GM21360 (cell line): ENCODE data around the gene GNA12.

Source experiments
- ATAC-seq: cut with Tn5 transposase; IDR thresholded peaks from one replicate; pipeline ENCODE4 v1.9.1; 2021; ENCODE audit warnings: mild to moderate bottlenecking, moderate library complexity; ENCODE audit not compliant: unreplicated experiment

Gene GNA12

DNA sequence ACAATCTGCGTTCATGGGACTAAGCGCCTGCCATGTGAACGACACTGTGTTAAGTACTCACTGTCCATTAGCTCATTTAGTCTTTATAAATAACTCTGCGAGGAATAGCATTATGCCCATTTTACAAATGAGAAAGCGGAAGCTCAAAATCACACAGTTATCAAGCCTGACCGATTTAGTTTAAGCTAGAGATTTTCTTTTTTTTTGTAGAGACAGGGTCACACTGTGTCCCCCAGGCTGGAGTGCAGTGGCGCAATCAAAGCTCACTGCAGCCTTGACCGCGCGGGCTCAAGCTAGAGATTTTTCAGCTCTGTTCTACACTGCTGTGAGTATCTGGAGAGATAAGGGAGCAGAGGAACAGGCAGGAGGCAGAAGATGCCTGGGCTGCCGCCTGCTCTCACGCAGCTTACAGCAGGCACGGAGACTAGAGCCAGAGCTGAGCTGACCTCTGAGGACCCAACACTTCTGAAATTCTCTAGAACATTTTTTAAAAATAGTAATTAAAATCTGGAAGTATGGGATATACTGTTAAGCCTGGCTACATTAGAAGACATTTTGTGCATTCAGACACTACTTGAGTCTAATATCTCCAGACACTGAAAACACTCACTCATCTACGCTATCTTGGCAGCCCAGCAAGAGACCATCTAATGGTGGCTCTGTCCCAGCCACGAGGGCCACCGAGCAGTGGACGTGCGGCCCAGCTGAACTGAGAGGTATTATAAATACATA lies 38.7 kb downstream of the GNA12 start:
- no peak for ATAC-seq

DNA sequence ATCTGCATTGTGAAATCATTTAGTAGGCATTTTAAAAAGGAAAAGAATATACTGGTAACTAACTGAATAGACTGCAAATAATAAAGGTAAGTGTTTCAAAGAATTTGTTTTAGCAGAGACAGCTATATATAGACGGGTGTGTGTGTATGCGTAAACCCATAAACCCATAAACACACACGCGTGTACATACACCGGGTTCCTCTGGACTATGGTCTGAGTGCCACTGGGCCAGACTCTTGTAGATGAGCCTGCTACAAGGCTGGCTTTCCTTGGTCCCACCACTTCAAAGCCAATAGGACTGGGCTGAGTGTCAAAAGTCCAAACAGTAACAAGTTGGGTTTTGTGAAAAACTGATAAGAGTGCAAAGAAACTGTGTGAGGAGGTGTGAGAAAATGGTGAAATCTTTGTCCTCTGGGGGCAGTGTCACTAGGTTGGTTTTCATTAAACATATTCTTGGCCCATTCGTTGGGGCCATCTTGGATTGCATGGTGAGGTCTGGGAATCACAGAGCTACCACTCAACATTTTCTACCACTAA lies 39.8 kb downstream of the GNA12 start:
- ATAC-seq, result no peak

DNA sequence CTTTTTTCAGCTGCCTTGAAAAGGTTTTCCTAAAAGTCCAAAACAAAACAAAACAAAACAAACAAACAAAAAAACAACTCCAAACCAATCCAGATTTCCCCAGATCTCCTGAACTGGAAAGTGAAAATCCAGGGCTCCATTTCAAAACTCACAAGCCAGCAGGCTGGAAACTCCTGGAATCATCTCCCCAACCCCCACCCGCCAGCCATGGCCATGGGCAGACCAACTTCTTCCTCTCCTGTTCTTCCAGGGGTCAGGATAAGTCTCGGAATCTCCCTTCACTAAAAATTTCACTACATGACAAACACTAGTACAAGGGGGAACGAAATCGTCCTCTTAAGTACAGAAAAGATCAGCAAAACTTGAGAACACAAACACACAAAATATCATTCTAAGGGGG lies 40.4 kb downstream of the GNA12 start:
- no peak for ATAC-seq

DNA sequence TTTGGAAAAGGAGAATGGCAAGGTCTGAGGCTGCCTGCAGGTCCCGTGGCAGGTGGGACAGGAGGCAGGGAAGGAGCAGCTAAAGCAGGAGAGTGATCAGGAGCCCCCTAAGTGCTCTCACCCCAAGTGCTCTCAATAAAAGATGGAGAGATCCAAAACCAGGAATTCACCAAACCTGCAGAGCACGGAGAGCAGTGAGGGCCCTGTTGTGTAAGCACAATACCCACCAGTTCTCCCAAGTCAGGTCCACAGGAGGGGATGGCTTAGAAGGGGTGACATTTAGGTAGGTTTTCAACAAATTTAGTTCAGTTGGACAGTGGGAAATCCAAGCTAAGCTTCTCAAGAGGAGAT lies 40.8 kb downstream of the GNA12 start:
- ATAC-seq, result no peak

DNA sequence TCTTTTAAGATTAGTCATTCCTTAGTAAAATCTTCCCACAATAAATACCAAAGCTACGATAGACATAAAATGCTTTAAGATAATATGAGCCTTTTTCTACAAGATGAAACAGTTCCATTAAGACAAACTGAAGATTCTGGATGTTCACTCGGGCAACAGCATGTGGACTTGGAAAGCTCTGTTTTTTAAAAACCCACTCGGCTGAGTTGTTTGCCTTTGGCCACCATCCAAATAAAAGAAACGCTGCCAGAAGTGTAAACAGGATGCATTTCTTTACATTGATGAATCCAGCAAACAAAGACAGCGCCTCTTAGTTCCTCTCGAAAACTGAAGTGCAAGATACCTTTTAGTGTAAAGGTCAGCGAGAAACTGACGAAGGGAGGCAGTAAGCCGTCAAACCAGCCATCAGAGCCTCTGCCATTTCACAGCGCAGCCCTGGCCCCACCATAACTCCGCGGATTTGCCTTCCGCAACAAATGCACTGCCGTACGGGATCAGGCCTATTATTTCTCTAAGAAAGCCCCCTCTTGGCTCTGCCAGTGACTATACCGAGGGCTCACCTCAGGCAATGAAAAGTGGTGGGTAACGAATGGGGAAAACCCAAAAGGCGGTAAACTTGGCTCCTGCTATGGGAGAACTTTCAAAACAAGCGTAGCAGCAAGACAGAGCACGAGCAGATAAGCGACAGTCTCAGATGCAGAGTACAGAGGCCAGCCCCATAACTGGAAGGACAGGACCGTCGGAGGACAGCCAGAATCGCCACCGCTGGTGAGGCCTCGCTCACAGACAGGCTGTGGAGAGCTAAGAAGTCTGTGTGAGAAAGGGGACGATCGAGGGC lies 41.4 kb downstream of the GNA12 start:
- ATAC-seq, result no peak

DNA sequence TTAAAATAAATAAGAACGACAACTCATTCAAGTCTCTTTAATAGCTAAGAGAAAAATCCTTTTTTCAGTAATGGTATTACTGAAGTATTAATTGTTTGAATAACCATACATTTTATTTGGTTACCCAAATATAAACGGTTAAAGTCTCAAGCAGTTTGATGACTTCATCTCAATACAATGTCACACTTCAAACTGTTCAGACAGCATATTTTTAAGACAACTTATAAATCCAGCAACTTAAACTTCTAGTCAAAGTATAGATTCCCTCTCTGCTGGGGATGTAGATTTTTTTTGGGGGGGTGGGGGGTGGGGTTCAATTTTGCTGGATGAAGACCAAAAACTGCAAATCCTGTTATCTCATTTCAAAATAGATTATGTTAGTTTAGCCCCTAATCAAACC lies 42.0 kb downstream of the GNA12 start:
- ATAC-seq, result no peak

DNA sequence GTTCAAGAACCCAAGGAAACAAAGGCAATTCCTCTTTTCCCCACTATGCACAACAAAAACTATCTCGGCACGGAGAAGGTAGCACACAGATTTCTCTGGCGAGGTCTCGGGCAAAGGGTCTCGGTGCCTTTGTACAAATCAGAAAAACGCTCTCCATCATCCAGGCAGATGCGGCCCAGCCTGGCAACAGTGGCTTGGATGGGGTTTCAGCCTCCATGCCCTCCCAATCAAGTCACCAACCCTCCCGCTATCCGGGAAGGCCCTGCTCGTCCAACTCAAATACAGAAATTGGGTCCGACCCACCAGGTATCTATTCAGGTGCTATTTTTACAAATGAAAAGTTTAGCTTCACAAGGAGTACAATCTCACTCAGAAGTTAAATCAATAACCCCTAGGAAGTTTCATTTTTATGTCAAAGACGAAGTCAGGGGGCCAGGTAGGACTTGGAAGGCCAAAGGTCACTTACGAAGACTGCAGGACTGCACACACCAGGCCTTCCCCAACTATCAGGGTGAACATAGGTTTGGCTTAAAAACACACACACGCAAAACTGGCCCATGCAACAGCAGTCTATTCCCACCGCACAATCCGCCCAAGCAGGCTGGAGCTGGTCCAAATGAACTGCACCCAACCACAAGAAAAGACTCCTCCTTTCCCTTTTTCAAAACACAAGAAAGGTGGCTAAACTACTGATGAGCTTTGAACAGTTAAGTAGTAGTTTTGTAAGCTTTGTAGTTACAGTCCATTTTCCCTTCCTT lies 43.0 kb downstream of the GNA12 start:
- no peak for ATAC-seq

DNA sequence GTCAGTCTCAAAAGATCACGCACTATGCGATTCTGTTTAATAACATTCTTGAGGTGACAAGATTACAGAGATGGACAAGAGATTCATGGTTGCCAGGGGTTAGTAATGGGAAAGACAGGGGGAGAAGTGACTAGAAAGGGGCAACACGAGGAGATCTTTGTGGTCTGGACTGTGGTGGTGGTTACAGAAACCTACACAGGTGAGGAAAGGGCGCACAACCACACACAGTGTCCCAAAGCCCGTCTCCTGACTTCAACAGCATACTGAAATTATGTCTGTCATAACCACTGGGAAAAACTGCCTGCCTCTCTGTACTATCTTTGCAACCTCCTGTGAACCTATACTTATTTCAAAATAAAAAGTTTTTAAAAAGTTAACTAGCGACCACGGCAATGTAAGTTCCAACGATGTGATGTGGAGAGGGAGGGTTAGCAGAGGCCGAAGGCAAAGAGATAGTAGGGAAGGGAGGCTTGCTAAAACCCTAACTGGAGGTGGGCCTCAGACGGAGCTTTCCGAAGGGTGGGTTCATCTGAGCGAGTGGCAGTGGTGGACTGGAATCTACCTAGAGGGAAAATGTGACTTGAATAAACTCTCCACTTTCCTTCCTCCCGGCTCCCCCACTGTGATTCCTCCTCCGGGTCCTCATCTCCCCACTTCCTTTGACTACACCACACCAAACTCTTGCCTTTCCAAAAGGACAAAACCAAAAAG lies 43.7 kb downstream of the GNA12 start:
- ATAC-seq, result no peak

DNA sequence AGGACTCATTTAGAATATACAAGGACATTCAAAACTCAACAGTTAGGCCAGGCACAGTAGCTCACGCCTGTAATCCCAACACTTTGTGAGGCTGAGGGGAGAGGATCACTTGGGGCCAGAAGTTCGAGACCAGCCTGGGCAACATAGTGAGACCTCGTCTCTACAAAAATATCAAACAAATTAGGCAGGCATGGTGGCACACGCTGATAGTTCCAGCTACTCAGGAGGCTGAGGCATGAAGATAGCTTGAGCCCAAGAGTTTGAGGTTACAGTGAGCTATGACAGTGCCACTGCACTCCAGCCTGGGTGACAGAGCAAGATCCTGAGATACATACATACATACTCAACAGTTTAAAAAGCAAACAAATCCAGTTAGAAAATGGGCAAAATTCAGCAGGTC lies 44.9 kb downstream of the GNA12 start:
- ATAC-seq, result no peak

DNA sequence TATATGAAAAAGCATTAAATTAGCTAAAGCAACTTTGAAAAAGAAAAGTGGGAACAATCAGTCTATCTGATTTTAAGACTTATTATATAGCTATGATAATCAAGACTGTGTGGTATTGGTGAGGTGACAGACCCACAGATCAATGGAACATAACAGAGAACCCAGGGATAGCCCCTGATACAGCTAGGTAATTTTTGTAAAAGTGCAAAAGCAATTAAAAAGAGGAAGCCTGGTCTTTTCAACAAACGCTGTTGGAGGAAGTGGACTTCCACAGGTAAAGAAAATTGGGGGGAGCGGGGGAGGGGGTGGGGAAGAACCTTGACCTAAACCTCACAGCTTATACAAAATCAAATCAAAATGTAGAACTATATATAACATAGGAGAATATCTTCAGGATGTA lies 45.4 kb downstream of the GNA12 start:
- ATAC-seq, result no peak

DNA sequence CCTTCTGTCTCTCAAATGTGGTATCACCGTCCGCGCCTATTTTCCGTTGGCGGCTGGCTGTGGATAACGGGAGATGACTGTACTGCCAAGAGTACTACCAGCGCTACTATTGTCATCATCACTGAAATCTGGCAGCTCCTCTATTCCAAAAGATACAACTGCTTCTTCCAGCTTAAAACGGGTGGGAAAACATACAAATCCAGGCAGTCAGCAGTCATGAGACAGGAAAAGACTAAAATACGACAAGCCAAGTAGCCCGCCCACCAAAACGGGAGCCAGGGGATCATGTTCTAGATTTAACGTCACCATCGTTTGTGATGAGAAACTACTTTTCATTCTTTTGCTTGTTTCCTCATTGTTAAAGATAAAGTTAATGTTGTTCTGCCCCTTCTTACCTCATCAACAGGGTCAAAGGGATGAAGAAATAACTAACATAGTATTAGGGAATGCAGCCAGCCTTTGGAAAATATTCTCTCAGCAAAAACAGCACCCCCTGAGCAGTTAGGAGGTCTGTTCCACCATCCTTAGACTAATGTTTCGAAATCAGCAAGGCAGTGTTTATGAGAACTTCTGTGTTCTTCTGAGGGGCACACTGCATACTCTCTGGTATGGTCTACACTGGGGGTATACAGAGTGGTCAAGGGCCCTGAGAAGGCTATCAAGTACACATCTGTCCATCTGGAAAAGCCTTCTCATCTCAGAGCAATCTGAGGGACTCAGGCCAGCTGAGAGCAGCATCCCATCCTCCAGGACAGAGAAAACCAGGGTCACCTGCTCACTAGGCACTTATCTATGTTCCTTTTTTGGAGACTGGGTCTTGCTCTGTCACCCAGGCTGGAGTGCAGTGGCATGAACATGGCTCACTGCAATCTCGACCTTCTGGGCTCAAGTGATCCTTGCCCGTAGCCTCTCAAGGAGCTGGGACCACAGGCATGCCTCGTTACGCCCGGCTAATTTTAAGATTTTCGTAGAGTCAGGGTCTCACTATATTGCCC lies 47.5 kb downstream of the GNA12 start:
- ATAC-seq, result no peak

DNA sequence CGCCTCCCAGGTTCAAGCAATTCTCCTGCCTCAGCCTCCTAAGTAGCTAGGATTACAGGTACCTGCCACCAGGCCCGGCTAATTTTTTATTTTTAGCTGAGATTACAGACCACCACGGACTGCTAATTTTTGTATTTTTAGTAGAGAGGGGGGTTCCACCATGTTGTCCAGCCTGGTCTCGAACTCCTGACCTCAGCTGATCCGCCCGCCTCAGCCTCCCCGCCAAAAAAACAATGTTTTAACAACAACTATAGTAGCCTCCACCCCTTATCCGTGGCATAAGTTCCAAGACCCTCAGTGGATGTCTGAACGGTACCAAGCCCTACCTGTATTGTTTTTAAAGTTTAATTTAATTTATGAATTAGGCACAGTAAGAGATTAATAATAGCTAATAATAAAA lies 48.2 kb downstream of the GNA12 start:
- ATAC-seq, result no peak

DNA sequence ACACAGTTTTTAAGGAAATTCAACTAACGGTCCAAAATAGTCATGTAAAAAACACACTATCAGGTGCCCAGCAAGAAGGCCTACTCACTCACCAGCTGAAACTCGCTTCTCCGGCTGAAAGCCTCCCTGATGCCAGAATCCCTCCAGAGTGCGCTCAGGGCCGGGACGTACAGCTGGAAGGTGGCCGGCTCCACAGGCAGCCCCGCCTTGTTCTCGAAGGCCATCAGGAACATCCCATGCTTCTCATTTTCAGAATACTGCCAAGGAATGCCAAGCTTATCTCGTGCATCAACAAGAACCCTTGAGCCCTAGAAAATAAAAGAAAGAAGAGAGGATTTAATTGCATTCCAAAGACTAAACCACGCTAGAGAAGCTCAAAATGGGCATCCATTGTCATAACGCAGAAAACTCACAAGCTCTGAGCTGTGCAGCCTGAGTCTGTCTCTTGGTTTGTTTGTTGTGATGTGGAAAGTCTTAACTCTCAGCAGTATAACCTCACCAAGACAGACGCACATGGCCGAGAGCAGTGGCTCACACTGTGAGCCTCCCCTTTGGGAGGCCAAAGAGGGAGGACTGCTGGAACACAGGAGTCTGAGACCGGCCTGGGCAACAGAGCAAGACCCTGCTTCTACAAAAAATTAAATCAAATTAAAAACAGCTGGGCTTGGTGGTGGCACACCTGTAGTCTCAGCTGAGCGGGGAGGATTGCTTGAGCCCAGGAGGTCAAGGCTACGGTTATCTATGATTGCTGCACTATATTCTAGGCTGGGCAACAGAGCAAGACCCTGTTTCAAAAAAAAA lies 49.1 kb downstream of the GNA12 start:
- no peak for ATAC-seq

DNA sequence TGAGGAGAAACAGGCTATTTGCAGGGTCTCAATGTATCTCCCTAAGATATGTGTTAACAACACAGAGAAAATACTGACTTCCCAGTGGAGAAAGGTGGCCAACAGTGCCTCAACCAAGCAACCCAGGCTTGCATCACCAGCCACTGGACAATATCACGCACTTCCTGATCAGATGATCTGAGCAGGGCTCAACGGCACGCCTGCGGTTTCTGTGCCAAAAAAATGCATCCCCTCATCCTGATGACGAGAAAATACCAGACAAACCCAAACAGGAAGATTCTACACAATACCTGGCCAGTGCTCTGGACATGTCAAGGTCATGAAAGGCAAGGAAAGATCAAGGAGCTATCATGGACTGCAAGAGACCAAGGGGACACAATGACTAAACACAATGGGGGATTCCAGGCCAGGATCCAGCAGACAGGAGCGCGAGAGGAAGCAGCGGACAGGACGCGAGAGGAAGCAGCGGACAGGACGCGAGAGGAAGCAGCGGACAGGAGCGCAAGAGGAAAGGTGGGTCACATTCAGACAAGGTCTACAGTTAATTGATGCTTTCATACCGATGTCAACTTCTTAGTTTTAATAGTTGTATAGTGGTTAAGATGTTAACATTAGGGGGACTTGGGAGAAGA lies 51.1 kb downstream of the GNA12 start:
- no peak for ATAC-seq

DNA sequence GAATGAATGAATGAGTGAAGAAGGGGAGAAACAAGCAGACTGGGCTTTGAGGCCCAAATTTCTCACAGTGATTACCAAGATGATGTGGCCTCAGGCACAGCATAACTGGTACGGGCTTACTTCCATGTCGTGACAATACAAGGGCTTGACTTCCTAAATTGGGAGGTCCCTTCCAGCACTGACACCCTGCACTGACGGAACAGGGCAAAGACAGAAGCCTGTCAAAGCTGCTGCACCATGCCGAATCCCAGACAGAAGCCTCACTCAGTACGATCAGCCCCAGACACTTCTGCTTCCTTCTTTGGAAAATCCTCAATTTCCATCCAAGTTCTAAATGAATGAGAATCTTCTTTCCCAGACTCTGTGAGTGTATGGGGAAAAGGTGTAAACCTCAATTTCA lies 51.9 kb downstream of the GNA12 start:
- ATAC-seq, result no peak

DNA sequence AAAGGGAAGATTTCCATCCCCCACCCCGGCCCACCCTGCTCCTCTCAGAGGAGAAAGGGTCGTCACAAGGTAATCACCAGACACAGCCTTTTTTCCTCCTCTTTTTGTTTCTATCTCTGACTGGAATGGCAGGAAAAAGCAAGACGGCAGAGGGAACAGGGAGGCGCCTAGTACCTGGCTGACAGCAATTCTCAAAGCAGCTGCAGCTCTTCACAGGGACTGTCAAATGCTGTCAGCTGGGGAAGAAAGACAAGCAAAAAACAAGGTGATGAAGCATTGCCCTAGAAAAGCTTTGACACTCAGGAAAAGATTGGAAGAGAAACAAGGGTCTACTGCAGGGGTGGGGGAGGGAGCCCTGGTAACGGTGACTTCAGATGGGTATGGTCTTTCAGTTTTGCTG lies 52.7 kb downstream of the GNA12 start:
- ATAC-seq, result no peak

DNA sequence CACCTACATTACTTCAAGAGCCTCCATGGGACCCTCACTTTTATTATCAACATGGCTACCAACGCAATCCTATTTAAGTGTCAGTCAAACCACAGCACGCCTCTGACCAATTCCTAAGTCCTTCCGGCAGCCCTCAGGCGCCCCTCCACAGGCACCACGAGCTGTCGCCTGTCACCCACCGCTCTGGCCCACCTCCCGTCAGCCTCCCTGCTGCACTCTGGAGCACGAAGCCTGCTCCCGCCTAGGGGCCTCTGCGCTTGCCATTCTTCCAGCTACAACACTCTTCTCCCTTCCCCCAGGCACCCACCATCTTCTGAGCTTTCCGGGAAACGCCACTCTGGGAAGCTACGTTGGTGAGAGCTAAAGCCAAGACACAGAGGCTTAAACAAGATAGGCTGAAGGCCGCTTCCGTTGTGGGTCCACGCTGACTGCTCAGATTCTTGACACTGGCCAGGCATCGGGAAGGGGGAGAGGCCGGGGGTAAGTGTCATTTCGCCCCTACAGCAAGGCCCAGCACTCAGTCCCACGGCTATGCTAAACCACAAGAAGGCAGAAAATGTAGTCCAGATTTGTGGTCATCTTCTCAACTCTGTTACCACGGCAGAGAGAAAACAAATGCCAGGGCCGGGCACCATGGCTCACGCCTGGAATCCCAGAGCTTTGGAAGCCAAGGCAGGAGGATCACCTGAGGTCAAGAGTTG lies 56.7 kb downstream of the GNA12 start:
- no peak for ATAC-seq

DNA sequence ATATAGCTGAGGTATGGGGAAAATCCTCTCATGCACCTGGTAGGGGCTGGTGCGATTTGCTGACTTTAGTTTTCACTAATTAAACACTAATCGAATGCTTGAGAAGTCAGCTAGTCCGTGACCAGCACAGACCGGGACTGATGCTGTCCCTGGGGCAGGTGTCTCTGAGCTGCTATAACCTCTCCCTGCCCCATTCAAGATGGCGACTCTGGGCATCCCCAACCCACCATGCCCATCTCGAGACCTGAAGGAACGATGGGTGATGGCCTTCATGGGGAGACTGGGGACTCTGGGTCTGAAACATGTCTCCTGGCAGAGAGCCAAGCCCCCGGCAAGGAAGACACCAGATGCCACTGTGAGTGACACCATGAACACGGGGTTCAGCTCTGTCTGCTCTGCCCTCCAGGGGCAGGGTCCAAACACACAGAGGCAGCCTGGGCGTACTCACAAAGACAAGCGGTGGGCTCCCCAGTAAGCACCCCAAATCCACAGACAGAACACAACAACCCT lies 57.4 kb downstream of the GNA12 start:
- no peak for ATAC-seq
